Measurements from ENCODE around the gene NEIL1. TPM values are rescaled to one million over a fixed set of nuclear protein-coding genes. Genes with fewer than 3 reads are reported as not detected.

NEIL1 gene
- total and polyA plus RNA-seq, 2 of the 8 experiments (the other 6 are each of a cell fraction or from before 2014, with no cell fraction given): 10.4 to 10.9 TPM

- no peak overlapping the region for H3K56ac ChIP-seq (replicated peaks; ENCODE audit: insufficient read length, low read depth, low read length)
- H3K18ac ChIP-seq (ENCODE audit: extremely low read depth, low read length): no peak overlapping the region
- H3K79me2 ChIP-seq (ENCODE audit: control insufficient read depth in 1 of 2, insufficient read depth in 2 of 2, low read length in 2 of 2): no peaks in the 10 kb centered on the region
- no peak overlapping the region for H2BK120ac ChIP-seq (replicated peaks; ENCODE audit: low read depth, low read length)
- H3K23me2 ChIP-seq (ENCODE audit: low read depth, low read length): peaks cover 17% of the 10 kb centered on the region
- no peak overlapping the region for H2AFZ ChIP-seq (ENCODE audit: low read length)
- no peaks in the 10 kb centered on the region for H3K36me3 ChIP-seq (ENCODE audit: control insufficient read depth in 2 of 4, insufficient read depth in 4 of 4, low read length in 3 of 4)
- H3K14ac ChIP-seq (ENCODE audit: insufficient read length): no peak overlapping the region
- ChIA-PET CTCF (ENCODE audit: partially characterized antibody) (interaction anchor here (0.6 to 0.8 kb wide), 3 partner anchors 10 to 551 kb away, joined by 3 to 4 read pairs (median 3); partner anchors contain the start of gene MAN2C1), POLR2A (ENCODE audit: partially characterized antibody) (interaction anchor here (0.6 to 8.2 kb wide), 3 partner anchors 11 to 240 kb away, joined by 4 to 69 read pairs (median 4); partner anchors contain the start of gene MAN2C1)
- no peak overlapping the region for H3K4ac ChIP-seq (replicated peaks; ENCODE audit: insufficient read length, low read depth, low read length)
- FAIRE-seq (no peak), DNase-seq (ENCODE audit: low read depth in 1 of 2, low spot score in 2 of 2) (no peak)
- H4K8ac ChIP-seq (ENCODE audit: extremely low read depth, insufficient read depth, low read length): no peak overlapping the region
- no peak overlapping the region for H2BK15ac ChIP-seq (ENCODE audit: low read length)
- WGBS, 2 experiments (ENCODE audit: extremely low coverage in 1 of 2, insufficient coverage in 1 of 2, insufficient read length in 1 of 2, insufficient replicate concordance in 2 of 2, low coverage in 1 of 2, low lambda C conversion rate in 2 of 2, missing lambda C conversion rate in 1 of 2): 90% methylated on average over 6 of the region's 7 CpGs; no CpG with 5 or more reads in 1 of the 2 experiments
- peaks cover 0 to 31% (median 16%) of the 10 kb centered on the region in 4 experiments; a peak in 5 of 7 replicates for H3K27me3 ChIP-seq (replicated peaks in 1 of 4; ENCODE audit: control insufficient read depth in 3 of 4, extremely low read depth in 1 of 4, insufficient read depth in 3 of 4, low read length in 3 of 4)
- no peak overlapping the region for H2BK12ac ChIP-seq (ENCODE audit: low read depth, low read length)
- H3K4me1 ChIP-seq (replicated peaks in 1 of 4; ENCODE audit: control insufficient read depth in 3 of 4, insufficient read depth in 4 of 4, low read length in 3 of 4): peaks cover 0 to 9% (median 5%) of the 10 kb centered on the region in 4 experiments; a peak in 4 of 7 replicates
- H3K27ac ChIP-seq (ENCODE audit: low read depth, low read length): no peak overlapping the region
- no peak overlapping the region for H3K9ac ChIP-seq (replicated peaks in 1 of 4; ENCODE audit: extremely low read depth in 1 of 4, low read depth in 3 of 4, low read length in 3 of 4)
- H4K5ac ChIP-seq (ENCODE audit: insufficient read length, low read depth, low read length): no peak overlapping the region
- H2AK5ac ChIP-seq (ENCODE audit: low read depth, low read length): no peak overlapping the region
- H3K23ac ChIP-seq (ENCODE audit: insufficient read length): no peak overlapping the region
- H4K20me1 ChIP-seq (replicated peaks in 1 of 2; ENCODE audit: control insufficient read depth in 1 of 2, insufficient read depth in 2 of 2, low read length in 2 of 2): peaks cover 0 to 7% of the 10 kb centered on the region in 2 experiments
- no peak overlapping the region for H4K91ac ChIP-seq (replicated peaks; ENCODE audit: insufficient read length, low read length)
- no peak overlapping the region for H2BK5ac ChIP-seq (ENCODE audit: low read depth, low read length)
- H2BK20ac ChIP-seq (ENCODE audit: low read length): no peak overlapping the region
- no peaks in the 10 kb centered on the region for H3K9me3 ChIP-seq (ENCODE audit: insufficient read depth in 2 of 2, low read depth in 1 of 2, low read length in 1 of 2)
- no peak overlapping the region for H3K4me3 ChIP-seq (ENCODE audit: extremely low read depth in 1 of 4, insufficient read depth in 2 of 4, low read depth in 3 of 4, low read length in 4 of 4)
- TF ChIP-seq POLR2AphosphoS5 (IDR thresholded peaks at IDR 0.05; ENCODE audit: low read depth, low read length) (0 out of 2 replicates have a peak, but pooled peaks have one; percentile 14), ASH2L (IDR thresholded peaks at IDR 0.05; ENCODE audit: low read length) (no peak), SRF (IDR thresholded peaks at IDR 0.05; ENCODE audit: low read depth, low read length) (no peak)
- H3K79me1 ChIP-seq (ENCODE audit: low read depth, low read length): no peaks in the 10 kb centered on the region; the same call in 1 of the 2 replicates
- H3K4me2 ChIP-seq (ENCODE audit: insufficient read depth in 1 of 2, low read depth in 2 of 2, low read length in 2 of 2): no peak overlapping the region
These were observed 3.9 kb downstream of the NEIL1 start for GRCh38 chr15:75350601-75351361.
